ENCODE measurements around the gene MPPED2.

- TF ChIP-seq POLR2A (IDR thresholded peaks at IDR 0.05) (no peak), CTCF (IDR thresholded peaks at IDR 0.05) (no peak)
These were observed 171.9 kb downstream of the MPPED2 start for GRCh38 chr11:30414244-30414643.
